ENCODE data around the gene GOLGA7B.

Gene GOLGA7B

GRCh38 chr10:97850446-97850845 lies 803 bp downstream of the GOLGA7B start:
- TF ChIP-seq GATA3 (IDR thresholded peaks at IDR 0.05; ENCODE audit: low read depth, low read length): no peak
- no peak for TF ChIP-seq GATA2 (IDR thresholded peaks at IDR 0.05; ENCODE audit: low read depth, low read length)

DNA sequence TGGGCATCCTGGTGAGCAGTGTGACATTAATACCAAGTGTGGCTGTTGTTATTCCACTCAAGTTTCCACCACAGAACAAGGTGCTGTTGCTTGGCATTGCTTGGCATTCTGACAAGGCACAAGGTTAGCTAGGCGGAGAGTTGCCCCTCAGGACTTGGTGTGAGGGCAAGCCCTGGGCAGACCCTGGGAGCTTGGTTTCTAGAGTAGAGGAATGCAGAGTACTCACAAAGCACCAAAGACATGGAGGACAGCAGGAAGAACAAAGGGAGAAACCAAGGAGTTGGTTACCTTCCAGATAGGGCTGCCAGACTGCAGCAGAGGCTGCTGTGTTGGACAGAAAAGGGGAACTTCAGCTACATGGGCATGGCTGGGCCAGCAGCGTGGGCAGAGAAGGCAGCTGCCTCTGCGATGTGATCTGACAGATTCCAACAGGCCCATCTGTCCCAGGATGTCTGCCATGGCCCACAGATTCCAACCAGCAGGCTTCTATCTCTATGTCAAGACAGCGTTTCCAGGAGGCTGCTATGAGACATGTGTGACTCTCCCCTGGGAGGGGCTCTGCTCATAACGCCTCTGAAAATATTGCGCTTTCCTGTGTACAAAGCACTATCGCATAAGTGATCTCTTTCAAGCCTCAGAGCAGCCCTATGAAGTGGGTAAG lies 1.8 kb downstream of the GOLGA7B start:
- no peak for TF ChIP-seq GATA2 (IDR thresholded peaks at IDR 0.05; ENCODE audit: low read depth, low read length)
- TF ChIP-seq GATA3 (IDR thresholded peaks at IDR 0.05; ENCODE audit: low read depth, low read length): no peak

- TF ChIP-seq GATA3 (IDR thresholded peaks at IDR 0.05; ENCODE audit: low read depth, low read length): no peak
These were observed 2.6 kb downstream of the GOLGA7B start for GRCh38 chr10:97852277-97852676.

GRCh38 chr10:97852840-97853405 lies 3.3 kb downstream of the GOLGA7B start:
- TF ChIP-seq GATA3 (IDR thresholded peaks at IDR 0.05; ENCODE audit: low read depth, low read length) (no peak), GATA2 (IDR thresholded peaks at IDR 0.05; ENCODE audit: low read depth, low read length) (no peak)

GRCh38 chr10:97854743-97855142 lies 5.1 kb downstream of the GOLGA7B start:
- TF ChIP-seq GATA2 (IDR thresholded peaks at IDR 0.05; ENCODE audit: low read depth, low read length) (no peak), GATA3 (IDR thresholded peaks at IDR 0.05; ENCODE audit: low read depth, low read length) (no peak)

- TF ChIP-seq GATA2 (IDR thresholded peaks at IDR 0.05; ENCODE audit: low read depth, low read length) (no peak), GATA3 (IDR thresholded peaks at IDR 0.05; ENCODE audit: low read depth, low read length) (no peak)
These were observed 8.4 kb downstream of the GOLGA7B start for GRCh38 chr10:97858001-97858439.

GRCh38 chr10:97861097-97861750 lies 11.6 kb downstream of the GOLGA7B start:
- no peak for TF ChIP-seq GATA3 (IDR thresholded peaks at IDR 0.05; ENCODE audit: low read depth, low read length)
- no peak for TF ChIP-seq GATA2 (IDR thresholded peaks at IDR 0.05; ENCODE audit: low read depth, low read length)

DNA sequence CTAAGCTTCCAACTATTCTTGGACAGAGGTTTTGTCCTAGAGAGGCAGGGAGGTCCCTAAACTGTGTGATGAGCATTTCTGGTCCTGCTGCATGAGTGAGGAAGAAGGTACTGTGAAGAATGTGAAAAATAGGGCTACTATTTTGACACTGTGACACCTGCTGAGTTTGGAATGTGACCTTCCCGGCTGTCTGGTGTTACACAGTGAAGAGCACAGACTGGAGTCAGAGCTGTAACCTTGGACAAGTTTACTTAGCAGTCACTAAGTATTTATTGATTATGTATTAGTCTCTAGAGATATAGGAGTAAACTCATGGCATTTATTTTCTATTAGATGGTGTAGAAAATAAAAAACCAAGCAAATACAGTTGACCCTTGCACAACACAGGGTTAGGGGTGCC lies 12.3 kb downstream of the GOLGA7B start:
- no peak for TF ChIP-seq GATA2 (IDR thresholded peaks at IDR 0.05; ENCODE audit: low read depth, low read length)
- TF ChIP-seq GATA3 (IDR thresholded peaks at IDR 0.05; ENCODE audit: low read depth, low read length): no peak

DNA sequence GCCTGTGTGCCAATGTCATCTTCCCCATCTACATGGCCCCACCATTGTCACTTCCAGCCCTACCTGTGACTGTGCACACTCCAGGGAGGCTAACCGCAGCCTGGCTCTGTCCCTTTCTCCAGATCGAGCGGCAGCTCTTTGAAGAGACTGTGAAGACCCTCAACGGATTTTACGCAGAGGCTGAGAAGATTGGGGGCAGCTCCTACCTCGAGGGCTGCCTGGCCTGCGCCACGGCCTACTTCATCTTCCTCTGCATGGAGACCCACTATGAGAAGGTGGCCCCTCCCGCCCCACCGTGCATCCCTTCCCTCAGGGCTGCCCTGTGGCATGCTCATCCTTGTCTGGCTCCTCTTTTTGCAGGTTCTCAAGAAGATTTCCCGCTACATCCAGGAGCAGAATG lies 14.2 kb downstream of the GOLGA7B start:
- no peak for TF ChIP-seq GATA2 (IDR thresholded peaks at IDR 0.05; ENCODE audit: low read depth, low read length)
- TF ChIP-seq GATA3 (IDR thresholded peaks at IDR 0.05; ENCODE audit: low read depth, low read length): no peak

DNA sequence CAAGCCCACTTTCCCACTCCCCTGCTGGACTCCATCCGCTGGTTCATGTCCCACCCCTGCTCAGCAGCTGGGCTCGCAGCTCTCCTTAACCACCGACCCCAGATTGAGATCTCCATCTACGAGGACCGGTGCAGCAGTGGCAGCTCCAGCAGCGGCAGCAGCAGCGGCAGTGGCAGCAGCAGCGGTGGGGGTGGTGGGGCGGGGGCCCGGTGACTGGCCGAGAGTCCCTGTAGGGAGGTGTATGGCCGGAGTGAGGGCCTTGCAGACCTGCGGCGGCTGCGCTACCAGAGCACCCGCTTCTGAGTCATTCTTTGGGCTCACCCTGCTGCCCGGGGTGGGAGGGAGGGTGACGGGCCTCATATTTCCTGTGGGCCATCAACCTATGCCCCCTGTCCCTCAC lies 15.8 kb downstream of the GOLGA7B start:
- TF ChIP-seq GATA2 (IDR thresholded peaks at IDR 0.05; ENCODE audit: low read depth, low read length) (peak; percentile 79), GATA3 (IDR thresholded peaks at IDR 0.05; ENCODE audit: low read depth, low read length) (no peak)

DNA sequence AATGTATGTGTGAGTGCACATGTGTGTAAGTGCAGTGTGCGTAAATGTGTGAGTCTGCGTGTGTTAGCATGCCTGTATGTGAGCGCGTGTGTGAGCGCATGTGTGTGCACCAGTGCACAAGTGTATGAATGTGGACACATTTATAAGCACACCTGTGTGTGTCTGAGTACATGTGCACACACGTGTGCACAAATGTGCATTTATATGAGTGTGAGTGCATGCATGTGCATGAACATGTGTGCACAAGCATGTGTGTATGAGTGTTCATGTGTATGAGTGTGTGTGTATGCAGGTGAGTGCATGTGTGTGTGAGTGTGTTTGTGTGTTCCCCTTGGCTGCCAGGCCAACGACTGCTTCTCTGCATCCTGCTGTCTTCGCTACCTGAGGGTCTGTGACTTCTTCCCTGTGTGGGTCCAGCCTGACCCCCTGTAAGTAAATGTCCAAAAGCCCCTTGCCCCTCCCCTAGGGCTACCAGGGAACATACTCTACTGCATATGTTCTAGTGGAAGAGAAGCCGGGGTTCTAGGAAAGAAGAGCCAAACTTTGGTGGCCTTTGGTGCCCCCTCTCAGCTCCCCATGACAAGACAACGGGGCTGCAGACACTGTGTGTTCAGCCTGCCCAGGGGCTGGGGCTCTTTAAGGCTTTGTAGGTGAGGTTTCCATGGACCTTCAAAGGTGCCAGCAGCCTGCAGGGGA lies 17.0 kb downstream of the GOLGA7B start:
- TF ChIP-seq GATA3 (IDR thresholded peaks at IDR 0.05; ENCODE audit: low read depth, low read length): no peak
- TF ChIP-seq GATA2 (IDR thresholded peaks at IDR 0.05; ENCODE audit: low read depth, low read length): no peak

- TF ChIP-seq GATA3 (IDR thresholded peaks at IDR 0.05; ENCODE audit: low read depth, low read length): no peak
- no peak for TF ChIP-seq GATA2 (IDR thresholded peaks at IDR 0.05; ENCODE audit: low read depth, low read length)
These were observed 17.7 kb downstream of the GOLGA7B start for GRCh38 chr10:97867220-97867800.

GRCh38 chr10:97868134-97868685 lies 18.6 kb downstream of the GOLGA7B start:
- TF ChIP-seq GATA3 (IDR thresholded peaks at IDR 0.05; ENCODE audit: low read depth, low read length): no peak
- TF ChIP-seq GATA2 (IDR thresholded peaks at IDR 0.05; ENCODE audit: low read depth, low read length): no peak
